Muscle of leg (tissue), 11 donors: Measurements from ENCODE around the gene QRSL1. TPM values are rescaled to one million over a fixed set of nuclear protein-coding genes. Genes with fewer than 3 reads are reported as not detected.
A peak's percentile ranks its signal among the peaks of the same experiment; 100 is the strongest.
"Not testable (repeated sequence)": the region's sequence is repeated elsewhere in the genome, so short reads cannot be mapped to it uniquely, and the experiment has no call there.

ENCODE experiments used
- DNase-seq: peaks from one replicate; pipeline ENCODE4 v3.0.0; 2013
- H3K27ac ChIP-seq: one replicate; pipeline ENCODE4 v1.5.1; 2013; ENCODE audit warnings: mild to moderate bottlenecking, low read length, control low read depth
- H3K27me3 ChIP-seq: one replicate; pipeline ENCODE4 v1.6.1; 2013; ENCODE audit warnings: low read length; ENCODE audit not compliant: control insufficient read depth, insufficient read depth
- H3K36me3 ChIP-seq: one replicate; pipeline ENCODE4 v1.6.1; 2013; ENCODE audit warnings: low read length; ENCODE audit not compliant: control insufficient read depth, insufficient read depth
- H3K4me1 ChIP-seq: one replicate; pipeline ENCODE4 v1.6.1; 2013; ENCODE audit warnings: low read length; ENCODE audit not compliant: control insufficient read depth, insufficient read depth
- H3K4me3 ChIP-seq: one replicate; pipeline ENCODE4 v1.5.1; 2013; ENCODE audit warnings: low read length, control low read depth
- H3K9me3 ChIP-seq: replicated peaks from 2 replicates; pipeline ENCODE4 v1.6.1; 2013; ENCODE audit warnings: low read depth, low read length; ENCODE audit not compliant: control insufficient read depth
- WGBS: methylation state at CpG from one replicate; pipeline ENCODE4 v1.1.5; 2013; ENCODE audit warnings: missing lambda C conversion rate; ENCODE audit not compliant: insufficient coverage; 5-methylcytosine and 5-hydroxymethylcytosine counted together
- polyA plus RNA-seq, 8 donors: library from polyadenylated mRNA; unstranded; fragments of 120-200 nt; gene quantifications; one replicate each; pipeline versions ENCODE4 v1.2.1 to v1.2.3, GENCODE V29; 2013; ENCODE audit warnings: inconsistent platforms in 1 of 8, low replicate concordance in 1 of 8; ENCODE audit not compliant: insufficient read length in 8 of 8, insufficient read depth in 1 of 8
- total RNA-seq: library from RNA; stranded (reverse); fragments of 120-200 nt; gene quantifications from one replicate; pipeline ENCODE4 v1.2.4, GENCODE V29; 2013

QRSL1 gene
- total and polyA plus RNA-seq, 9 donors, result 10.0 to 18.0 (median 13.0) TPM

GRCh38 chr6:106693418-106693817, 64.0 kb downstream of the QRSL1 start:
- Histone ChIP-seq H3K4me3 (no peak overlapping the region), H3K27ac (no peak overlapping the region), H3K9me3 (no peaks in the 10 kb centered on the region), H3K4me1 (peaks cover 21% of the 10 kb centered on the region), H3K36me3 (no peaks in the 10 kb centered on the region), H3K27me3 (no peaks in the 10 kb centered on the region)
- WGBS, result no CpG with 5 or more reads among the region's 2 CpGs
- peak; percentile 67 for DNase-seq

GRCh38 chr6:106694343-106694742, 65.0 kb downstream of the QRSL1 start:
- H3K4me3 ChIP-seq, result no peak overlapping the region
- peaks cover 21% of the 10 kb centered on the region for H3K4me1 ChIP-seq
- no peaks in the 10 kb centered on the region for H3K27me3 ChIP-seq
- H3K36me3 ChIP-seq, result no peaks in the 10 kb centered on the region
- H3K9me3 ChIP-seq, result no peaks in the 10 kb centered on the region
- WGBS, result 64% methylated on average over 5 of the region's 8 CpGs
- no peak overlapping the region for H3K27ac ChIP-seq
- DNase-seq, result no peak

- H3K27me3 ChIP-seq, result peaks cover 2% of the 10 kb centered on the region
- H3K4me3 ChIP-seq, result no peak overlapping the region
- H3K27ac ChIP-seq, result no peak overlapping the region
- H3K9me3 ChIP-seq, result no peaks in the 10 kb centered on the region
- no peak for DNase-seq
- no peaks in the 10 kb centered on the region for H3K36me3 ChIP-seq
- no peaks in the 10 kb centered on the region for H3K4me1 ChIP-seq
Observed at GRCh38 chr6:106700581-106700980, 71.2 kb downstream of the QRSL1 start.

GRCh38 chr6:106701201-106701600, 71.8 kb downstream of the QRSL1 start:
- not testable (repeated sequence) for H3K4me1 ChIP-seq, H3K36me3 ChIP-seq, H3K4me3 ChIP-seq, H3K27ac ChIP-seq, H3K9me3 ChIP-seq, H3K27me3 ChIP-seq, DNase-seq
- WGBS, result 75% methylated on average over 2 of the region's 3 CpGs

GRCh38 chr6:106702046-106702445, 72.7 kb downstream of the QRSL1 start:
- no peak overlapping the region for H3K27ac ChIP-seq
- H3K4me3 ChIP-seq, result no peak overlapping the region
- 67% methylated on average over 3 of the region's 4 CpGs for WGBS
- no peaks in the 10 kb centered on the region for H3K36me3 ChIP-seq
- peaks cover 2% of the 10 kb centered on the region for H3K27me3 ChIP-seq
- no peaks in the 10 kb centered on the region for H3K9me3 ChIP-seq
- H3K4me1 ChIP-seq, result no peaks in the 10 kb centered on the region
- no peak for DNase-seq

- Histone ChIP-seq H3K9me3 (no peaks in the 10 kb centered on the region), H3K27me3 (peaks cover 2% of the 10 kb centered on the region), H3K4me3 (no peak overlapping the region), H3K4me1 (no peaks in the 10 kb centered on the region), H3K27ac (peak overlapping the region; percentile 13), H3K36me3 (no peaks in the 10 kb centered on the region)
- WGBS, result 48% methylated on average over 6 of the region's 10 CpGs
- DNase-seq, result peak; percentile 70
Observed at GRCh38 chr6:106702451-106703110, 73.2 kb downstream of the QRSL1 start.

GRCh38 chr6:106704327-106704726, 74.9 kb downstream of the QRSL1 start:
- no peak for DNase-seq
- H3K27me3 ChIP-seq, result peaks cover 2% of the 10 kb centered on the region
- WGBS, result 80% methylated on average over 3 of the region's 4 CpGs
- H3K27ac ChIP-seq, result no peak overlapping the region
- H3K36me3 ChIP-seq, result no peaks in the 10 kb centered on the region
- H3K4me1 ChIP-seq, result no peaks in the 10 kb centered on the region
- no peak overlapping the region for H3K4me3 ChIP-seq
- H3K9me3 ChIP-seq, result no peaks in the 10 kb centered on the region

- Histone ChIP-seq H3K9me3 (no peaks in the 10 kb centered on the region), H3K27me3 (peaks cover 2% of the 10 kb centered on the region), H3K4me3 (no peak overlapping the region), H3K4me1 (no peaks in the 10 kb centered on the region), H3K27ac (no peak overlapping the region), H3K36me3 (no peaks in the 10 kb centered on the region)
- 90% methylated on average over 4 of the region's 6 CpGs for WGBS
- DNase-seq, result no peak
Observed at GRCh38 chr6:106705156-106705555, 75.8 kb downstream of the QRSL1 start.

GRCh38 chr6:106710580-106710979, 81.2 kb downstream of the QRSL1 start:
- no peaks in the 10 kb centered on the region for H3K27me3 ChIP-seq
- no peak for DNase-seq
- whole genome bisulfite sequencing, result no CpG with 5 or more reads among the region's 1 CpG
- no peaks in the 10 kb centered on the region for H3K9me3 ChIP-seq
- H3K4me1 ChIP-seq, result peaks cover 4% of the 10 kb centered on the region
- H3K4me3 ChIP-seq, result no peak overlapping the region
- H3K36me3 ChIP-seq, result no peaks in the 10 kb centered on the region
- no peak overlapping the region for H3K27ac ChIP-seq

- WGBS, result no CpG with 5 or more reads among the region's 2 CpGs
- Histone ChIP-seq H3K9me3 (no peaks in the 10 kb centered on the region), H3K4me1 (peaks cover 4% of the 10 kb centered on the region), H3K36me3 (no peaks in the 10 kb centered on the region), H3K27me3 (no peaks in the 10 kb centered on the region), H3K27ac (no peak overlapping the region), H3K4me3 (no peak overlapping the region)
- DNase-seq, result peak; percentile 54
Observed at GRCh38 chr6:106714281-106714680, 84.9 kb downstream of the QRSL1 start.

GRCh38 chr6:106715922-106716321, 86.5 kb downstream of the QRSL1 start:
- H3K36me3 ChIP-seq, result no peaks in the 10 kb centered on the region
- H3K9me3 ChIP-seq, result no peaks in the 10 kb centered on the region
- 63% methylated on average over 4 of the region's 5 CpGs for WGBS
- peaks cover 4% of the 10 kb centered on the region for H3K4me1 ChIP-seq
- peak overlapping the region; percentile 37 for H3K27ac ChIP-seq
- no peak for DNase-seq
- H3K4me3 ChIP-seq, result no peak overlapping the region
- no peaks in the 10 kb centered on the region for H3K27me3 ChIP-seq
